HG03103 (cell line): Measurements from ENCODE around the gene APOA5.
"Not testable (repeated sequence)": the region's sequence is repeated elsewhere in the genome, so short reads cannot be mapped to it uniquely, and the experiment has no call there.

ENCODE experiments used
- ATAC-seq: cut with Tn5 transposase; IDR thresholded peaks from one replicate; pipeline ENCODE4 v1.9.1; 2021; ENCODE audit warnings: low read depth; ENCODE audit not compliant: unreplicated experiment

Gene APOA5

GRCh38 chr11:116776522-116776984 lies 15.1 kb downstream of the APOA5 start:
- no peak for ATAC-seq

GRCh38 chr11:116775975-116776374 lies 15.7 kb downstream of the APOA5 start:
- ATAC-seq, result no peak

DNA sequence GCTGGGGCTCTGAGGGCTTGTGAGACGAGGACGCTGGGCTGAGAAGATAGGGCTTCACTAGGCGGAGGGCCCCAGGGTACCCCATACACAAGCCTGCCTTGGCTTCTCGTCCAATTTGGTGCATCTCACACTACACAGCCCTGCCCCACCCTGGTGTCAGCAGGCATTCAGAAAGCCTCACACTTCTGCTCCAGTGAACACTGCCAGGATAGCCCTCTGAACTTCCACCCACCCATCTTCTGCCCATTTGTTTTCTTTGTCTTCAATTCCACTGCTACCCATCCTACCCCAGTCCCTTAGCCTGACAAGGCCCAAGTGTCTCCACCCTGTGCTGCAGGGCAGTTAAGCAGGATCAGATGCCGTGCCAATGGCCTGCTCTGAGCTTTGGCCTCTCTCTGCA lies 17.0 kb downstream of the APOA5 start:
- no peak for ATAC-seq

DNA sequence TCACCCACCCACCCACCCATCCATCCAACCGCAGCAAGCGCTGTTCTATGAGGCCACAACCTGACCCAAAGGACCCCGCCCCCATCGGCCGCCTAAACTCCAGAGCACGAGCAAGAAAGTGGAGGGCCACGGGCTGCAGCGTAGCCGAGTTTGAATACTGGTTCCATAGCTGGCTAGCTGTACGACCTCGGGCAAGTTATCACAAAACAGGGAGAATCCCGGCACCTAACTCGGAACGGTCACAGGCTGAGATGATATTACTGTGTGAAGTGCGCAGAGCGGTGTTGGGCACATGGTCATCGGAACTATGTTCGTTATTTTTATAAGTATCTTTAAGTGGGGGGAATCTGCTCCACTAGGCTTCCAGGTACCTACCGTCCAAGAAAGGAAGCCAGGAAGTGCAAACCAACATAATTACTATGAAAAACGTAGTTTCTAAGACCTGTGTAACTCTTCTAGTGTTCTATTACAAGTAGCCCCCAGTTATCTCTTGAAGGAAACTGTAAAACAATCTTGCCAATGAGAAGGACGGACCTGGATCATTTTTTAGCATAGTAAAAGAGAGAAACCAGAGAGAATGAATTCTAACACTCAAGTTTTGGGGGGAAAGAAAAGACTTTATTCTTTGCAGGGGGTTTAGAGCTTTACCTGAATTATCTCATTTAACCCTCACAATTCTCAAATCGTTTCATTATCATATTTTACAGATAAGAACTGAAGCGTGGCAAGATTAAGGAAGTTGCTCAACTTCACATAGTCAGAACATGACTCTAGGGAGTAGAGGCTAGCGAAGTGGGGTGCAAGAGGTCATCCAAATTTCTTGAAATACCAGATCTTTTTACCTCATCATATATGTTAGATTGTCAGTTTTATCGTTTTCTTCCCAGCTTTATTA lies 18.2 kb downstream of the APOA5 start:
- peak; percentile 25 for ATAC-seq

GRCh38 chr11:116772443-116773202 lies 19.1 kb downstream of the APOA5 start, which contains the start of gene BUD13:
BUD13 (minus strand) TSS chr11:116772987; CDS start chr11:116772964, 23 bp downstream.
- peak; percentile 85 for ATAC-seq

- ATAC-seq, result no peak
Observed at GRCh38 chr11:116771935-116772334, 19.7 kb downstream of the APOA5 start.

GRCh38 chr11:116762132-116762531 lies 29.5 kb downstream of the APOA5 start:
- ATAC-seq, result no peak

GRCh38 chr11:116756044-116756443 lies 35.6 kb downstream of the APOA5 start:
- ATAC-seq, result not testable (repeated sequence)

- no peak for ATAC-seq
Observed at GRCh38 chr11:116750070-116750718, 41.5 kb downstream of the APOA5 start.

GRCh38 chr11:116742104-116742503 lies 49.6 kb downstream of the APOA5 start:
- ATAC-seq, result no peak

- ATAC-seq, result no peak
Observed at GRCh38 chr11:116740741-116741140, 50.9 kb downstream of the APOA5 start.
